Activated naive CD8-positive, alpha-beta T cell treated with anti-CD3 and anti-CD28 coated beads for 36 hours (primary cell): ENCODE results near the gene EIF4G3. TPM values are rescaled to one million over a fixed set of nuclear protein-coding genes. Genes with fewer than 3 reads are reported as not detected.
"Not testable (repeated sequence)": the region's sequence is repeated elsewhere in the genome, so short reads cannot be mapped to it uniquely, and the experiment has no call there.

Experiments used
- DNase-seq: peaks from one replicate; pipeline ENCODE4 v3.0.0; 2021
- H3K27ac Mint-ChIP-seq: one replicate; pipeline ENCODE4 v1.8.0; 2022; ENCODE audit warnings: mild to moderate bottlenecking, moderate library complexity, mixed read lengths
- H3K27me3 Mint-ChIP-seq: one replicate; pipeline ENCODE4 v1.8.0; 2022; ENCODE audit warnings: mild to moderate bottlenecking, mixed read lengths
- H3K36me3 Mint-ChIP-seq: one replicate; pipeline ENCODE4 v1.8.0; 2021; ENCODE audit warnings: mild to moderate bottlenecking, mixed read lengths
- H3K4me1 Mint-ChIP-seq: one replicate; pipeline ENCODE4 v1.8.0; 2021; ENCODE audit warnings: mixed read lengths
- H3K4me3 Mint-ChIP-seq: one replicate; pipeline ENCODE4 v1.8.0; 2022; ENCODE audit warnings: mild to moderate bottlenecking, moderate library complexity, mixed read lengths
- H3K9me3 Mint-ChIP-seq: one replicate; pipeline ENCODE4 v1.8.0; 2022; ENCODE audit warnings: mixed read lengths
- total RNA-seq, 2 experiments: library from RNA; stranded (reverse); gene quantifications; one replicate each; pipeline ENCODE4 v1.2.3, GENCODE V29; 2021

EIF4G3 gene, protein sequence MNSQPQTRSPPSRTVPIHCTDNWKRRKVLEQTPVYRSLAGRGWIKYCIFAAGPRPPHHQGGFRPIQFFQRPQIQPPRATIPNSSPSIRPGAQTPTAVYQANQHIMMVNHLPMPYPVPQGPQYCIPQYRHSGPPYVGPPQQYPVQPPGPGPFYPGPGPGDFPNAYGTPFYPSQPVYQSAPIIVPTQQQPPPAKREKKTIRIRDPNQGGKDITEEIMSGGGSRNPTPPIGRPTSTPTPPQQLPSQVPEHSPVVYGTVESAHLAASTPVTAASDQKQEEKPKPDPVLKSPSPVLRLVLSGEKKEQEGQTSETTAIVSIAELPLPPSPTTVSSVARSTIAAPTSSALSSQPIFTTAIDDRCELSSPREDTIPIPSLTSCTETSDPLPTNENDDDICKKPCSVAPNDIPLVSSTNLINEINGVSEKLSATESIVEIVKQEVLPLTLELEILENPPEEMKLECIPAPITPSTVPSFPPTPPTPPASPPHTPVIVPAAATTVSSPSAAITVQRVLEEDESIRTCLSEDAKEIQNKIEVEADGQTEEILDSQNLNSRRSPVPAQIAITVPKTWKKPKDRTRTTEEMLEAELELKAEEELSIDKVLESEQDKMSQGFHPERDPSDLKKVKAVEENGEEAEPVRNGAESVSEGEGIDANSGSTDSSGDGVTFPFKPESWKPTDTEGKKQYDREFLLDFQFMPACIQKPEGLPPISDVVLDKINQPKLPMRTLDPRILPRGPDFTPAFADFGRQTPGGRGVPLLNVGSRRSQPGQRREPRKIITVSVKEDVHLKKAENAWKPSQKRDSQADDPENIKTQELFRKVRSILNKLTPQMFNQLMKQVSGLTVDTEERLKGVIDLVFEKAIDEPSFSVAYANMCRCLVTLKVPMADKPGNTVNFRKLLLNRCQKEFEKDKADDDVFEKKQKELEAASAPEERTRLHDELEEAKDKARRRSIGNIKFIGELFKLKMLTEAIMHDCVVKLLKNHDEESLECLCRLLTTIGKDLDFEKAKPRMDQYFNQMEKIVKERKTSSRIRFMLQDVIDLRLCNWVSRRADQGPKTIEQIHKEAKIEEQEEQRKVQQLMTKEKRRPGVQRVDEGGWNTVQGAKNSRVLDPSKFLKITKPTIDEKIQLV (N-terminal part only)
- total RNA-seq = 10 to 100 TPM; 51.1 to 55.9 TPM

DNA sequence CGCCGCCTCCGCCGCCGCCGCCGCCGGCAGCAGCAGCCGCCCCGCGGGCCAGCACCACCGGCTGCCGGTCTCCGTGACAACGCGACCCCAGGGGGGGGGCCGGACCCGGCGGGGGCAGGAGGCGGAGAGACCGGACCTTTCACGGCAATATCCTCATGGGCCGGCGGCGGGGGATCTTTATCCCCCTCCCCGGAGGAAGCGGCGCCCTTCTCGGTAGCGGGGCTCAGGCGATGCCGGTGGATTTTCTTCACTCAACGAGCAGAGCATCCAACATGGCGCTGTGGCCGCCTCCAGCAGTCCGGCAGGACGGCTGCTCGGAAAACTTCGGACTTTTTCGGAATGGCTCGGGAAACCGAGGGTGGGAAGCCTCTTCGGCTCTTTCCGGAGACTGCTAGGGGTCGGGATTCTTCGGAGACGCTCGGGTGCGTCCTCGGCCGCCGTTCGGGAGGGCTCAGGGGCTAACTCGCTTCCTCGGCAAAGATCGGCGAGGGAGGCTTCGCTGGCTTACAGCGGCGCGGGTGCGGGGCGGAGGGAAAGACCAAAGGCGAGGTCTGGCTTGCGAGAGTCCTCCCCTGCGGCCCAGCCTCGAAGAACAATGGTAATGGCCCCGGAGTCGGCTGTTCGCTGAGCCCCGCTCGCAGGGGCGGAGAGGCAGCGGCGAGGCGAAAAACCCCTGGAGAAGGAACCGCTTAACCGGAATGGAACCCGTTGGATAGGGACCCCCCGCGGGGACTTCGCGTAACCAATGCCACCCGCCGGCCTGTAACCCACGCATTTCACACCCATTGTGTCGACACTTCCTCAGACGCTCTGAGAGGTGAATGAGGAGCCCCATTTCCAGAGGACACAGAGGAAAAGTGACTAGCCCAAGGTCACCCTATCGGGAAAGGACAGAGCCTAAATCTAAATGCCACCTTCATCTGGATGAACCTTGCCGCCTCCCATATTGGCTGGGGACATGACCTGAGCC is at the start of gene EIF4G3:
TSS of gene EIF4G3 (minus strand) at position 312 of the 970 bp plus-strand sequence. CDS start 174,155 bp downstream, outside the sequence.
- peak within 1 kb of the TSS; percentile 86 for H3K4me3 Mint-ChIP-seq

DNA sequence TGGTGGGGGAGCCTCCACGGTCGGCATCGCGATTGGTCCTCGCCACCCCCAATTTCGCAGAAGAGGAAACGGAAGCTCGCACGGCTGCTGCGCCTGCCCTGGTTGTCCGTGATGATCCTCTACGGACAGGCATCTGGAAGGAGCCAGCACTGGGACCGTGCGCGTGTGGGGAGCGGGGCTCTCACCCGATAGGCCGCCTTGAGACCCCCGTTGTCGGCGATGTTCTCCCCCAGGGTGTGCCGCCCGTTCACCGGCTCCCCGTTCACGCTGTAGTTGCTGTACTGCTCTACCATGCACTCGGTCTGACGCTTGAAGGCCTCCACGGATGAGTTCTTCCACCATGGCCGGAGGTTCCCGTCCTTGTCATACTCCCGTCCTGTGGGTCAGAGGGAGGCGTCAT is 48.4 kb upstream of the EIF4G3 start:
- H3K27ac Mint-ChIP-seq = no peak overlapping the region
- peaks cover 8% of the 10 kb centered on the region for H3K36me3 Mint-ChIP-seq
- DNase-seq = no peak
- no peaks in the 10 kb centered on the region for H3K9me3 Mint-ChIP-seq
- no peaks in the 10 kb centered on the region for H3K27me3 Mint-ChIP-seq
- no peak overlapping the region for H3K4me3 Mint-ChIP-seq
- no peaks in the 10 kb centered on the region for H3K4me1 Mint-ChIP-seq

More for the DNA sequence above, at the start of gene EIF4G3:
- H3K9me3 Mint-ChIP-seq = no peaks in the 10 kb centered on the region
- no peaks in the 10 kb centered on the region for H3K27me3 Mint-ChIP-seq
- peaks cover 22% of the 10 kb centered on the region for H3K36me3 Mint-ChIP-seq
- peak; percentile 99 for DNase-seq
- peaks cover 25% of the 10 kb centered on the region for H3K4me1 Mint-ChIP-seq
- H3K27ac Mint-ChIP-seq = peak within 1 kb of the TSS; percentile 91

DNA sequence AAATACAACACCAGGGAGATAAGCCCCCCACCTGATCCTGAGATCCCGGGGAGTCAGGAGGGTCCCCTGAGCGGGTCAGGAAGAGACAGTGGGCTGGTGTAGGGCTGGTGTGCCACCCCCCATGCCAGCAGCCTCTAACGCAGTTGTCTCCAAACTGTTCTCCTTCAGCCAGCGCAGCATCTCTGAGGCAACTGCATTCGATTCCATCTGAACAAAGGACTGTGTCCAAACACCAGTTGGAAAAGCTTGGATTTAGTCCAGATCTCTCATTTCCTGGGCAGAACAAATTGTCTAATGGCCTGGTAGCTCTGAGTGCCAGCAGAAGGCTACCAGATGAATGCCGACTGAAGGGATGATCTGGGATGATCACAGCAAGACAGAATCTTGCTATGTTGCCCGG is 44.1 kb upstream of the EIF4G3 start:
- no peaks in the 10 kb centered on the region for H3K4me1 Mint-ChIP-seq
- H3K27ac Mint-ChIP-seq = no peak overlapping the region
- peaks cover 4% of the 10 kb centered on the region for H3K36me3 Mint-ChIP-seq
- no peaks in the 10 kb centered on the region for H3K27me3 Mint-ChIP-seq
- no peaks in the 10 kb centered on the region for H3K9me3 Mint-ChIP-seq
- no peak overlapping the region for H3K4me3 Mint-ChIP-seq
- DNase-seq = no peak

DNA sequence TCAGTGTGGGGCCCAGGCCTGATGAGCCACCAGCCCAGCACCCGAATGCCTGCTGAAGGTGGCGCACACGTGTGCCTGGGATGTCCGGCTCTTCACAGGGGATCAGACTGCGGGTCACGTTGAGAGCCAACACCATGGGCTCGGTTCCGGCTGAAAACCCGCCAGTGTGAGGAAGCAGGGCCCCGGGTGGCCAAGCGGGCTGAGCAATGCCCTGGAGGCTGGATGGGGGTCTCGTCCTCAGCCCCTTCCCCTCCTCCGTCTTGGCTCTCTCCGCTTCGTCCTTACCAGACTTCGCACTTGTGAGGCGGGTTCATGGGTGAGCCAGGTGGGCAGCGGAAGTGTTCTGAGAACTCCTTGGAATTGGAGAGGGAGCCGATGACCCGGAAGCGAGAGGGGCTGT is 43.0 kb upstream of the EIF4G3 start:
- no peak for DNase-seq

DNA sequence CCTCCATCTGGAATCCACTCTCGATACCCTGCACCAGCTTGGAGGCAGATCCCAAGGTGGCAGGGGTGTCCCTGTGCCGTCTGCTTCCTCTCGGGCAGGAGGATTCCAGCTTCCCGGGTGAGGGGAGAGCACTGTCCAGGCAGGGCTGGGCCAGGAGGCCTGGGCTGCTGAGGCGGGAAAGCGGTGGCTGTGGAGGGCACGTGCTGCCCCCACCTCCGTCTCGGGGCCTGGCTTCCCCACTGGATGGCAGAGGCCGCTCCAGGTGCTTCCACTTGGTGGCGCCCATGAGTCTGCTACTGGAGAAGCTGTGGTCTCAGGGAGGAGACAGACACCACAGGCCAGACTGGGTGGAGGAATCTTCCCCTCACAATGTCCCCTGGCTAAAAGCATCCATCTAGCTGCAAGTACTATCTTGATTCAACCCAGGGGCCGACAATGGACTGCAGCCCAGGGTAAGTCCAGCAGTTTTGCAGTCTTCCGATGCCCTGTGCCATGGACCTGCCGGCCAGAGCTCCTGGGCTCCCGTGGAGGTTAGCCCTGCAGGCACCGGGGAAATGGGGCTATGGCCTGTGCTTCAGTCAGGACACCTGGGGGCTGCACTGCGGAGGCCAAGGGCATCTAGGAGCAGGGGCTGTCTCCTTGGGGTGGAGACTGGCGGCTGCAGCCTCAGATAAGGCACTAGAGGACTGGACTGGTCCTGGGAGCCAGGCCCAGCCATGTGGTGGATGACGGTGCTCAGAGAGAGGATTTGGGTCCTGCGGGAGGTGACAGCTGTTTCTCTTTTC is 41.3 kb upstream of the EIF4G3 start:
- no peaks in the 10 kb centered on the region for H3K4me1 Mint-ChIP-seq
- no peak overlapping the region for H3K27ac Mint-ChIP-seq
- H3K4me3 Mint-ChIP-seq = no peak overlapping the region
- DNase-seq = peak; percentile 53
- no peaks in the 10 kb centered on the region for H3K27me3 Mint-ChIP-seq
- H3K9me3 Mint-ChIP-seq = no peaks in the 10 kb centered on the region
- H3K36me3 Mint-ChIP-seq = no peaks in the 10 kb centered on the region

More for the DNA sequence above, 43.0 kb upstream of the EIF4G3 start:
- Mint-ChIP-seq H3K4me3 (no peak overlapping the region), H3K36me3 (peaks cover 2% of the 10 kb centered on the region), H3K27me3 (no peaks in the 10 kb centered on the region), H3K27ac (no peak overlapping the region), H3K9me3 (no peaks in the 10 kb centered on the region), H3K4me1 (no peaks in the 10 kb centered on the region)

DNA sequence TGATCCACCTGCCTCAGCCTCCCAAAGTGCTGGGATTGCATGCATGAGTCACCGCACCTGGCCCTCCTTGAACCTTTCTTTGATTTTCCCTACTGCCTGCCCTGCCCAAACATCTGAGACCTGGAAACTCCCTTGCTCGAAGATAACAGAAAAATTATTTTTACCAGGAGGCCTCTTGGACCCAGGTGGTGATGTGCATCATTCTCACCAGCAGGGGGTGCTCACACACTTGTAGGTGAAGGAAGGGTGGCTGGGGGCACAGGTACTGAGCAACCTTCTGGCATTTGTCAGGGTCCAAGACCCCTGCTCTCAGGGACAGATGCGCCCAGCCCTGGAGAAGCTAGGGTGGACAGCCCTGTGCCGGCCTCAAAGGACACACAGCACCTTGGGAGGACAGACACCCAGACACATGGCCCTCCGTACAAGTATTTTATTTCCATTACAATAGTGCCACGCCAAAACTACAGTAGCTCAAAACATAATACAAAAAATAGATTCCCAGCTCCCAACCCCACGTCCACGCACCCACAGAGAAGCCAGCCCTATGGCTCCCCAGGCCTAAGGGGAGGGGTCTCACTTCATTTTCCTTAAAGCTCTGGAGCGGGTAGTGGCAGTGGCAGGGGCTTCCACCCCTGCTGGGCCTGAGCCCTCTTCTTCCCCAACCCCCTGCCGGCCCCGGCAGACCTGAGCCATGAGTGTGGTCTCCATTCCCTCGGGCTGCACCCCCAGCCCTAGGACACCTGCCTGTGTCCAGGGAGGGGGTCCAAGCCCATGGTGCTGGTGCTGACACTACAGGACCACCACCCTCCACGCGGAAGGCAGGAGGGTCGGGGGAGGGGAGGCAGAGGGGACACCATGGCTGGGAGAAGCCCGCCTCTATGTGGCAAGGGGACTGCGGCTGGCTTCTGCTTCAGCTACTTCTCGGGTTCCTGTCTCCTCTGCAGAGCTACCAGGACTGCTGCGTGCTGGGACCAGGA is 40.4 kb upstream of the EIF4G3 start:
- Mint-ChIP-seq H3K27me3 (no peaks in the 10 kb centered on the region), H3K27ac (no peak overlapping the region), H3K9me3 (no peaks in the 10 kb centered on the region), H3K4me1 (no peaks in the 10 kb centered on the region), H3K4me3 (no peak overlapping the region), H3K36me3 (no peaks in the 10 kb centered on the region)
- peak; percentile 66 for DNase-seq

DNA sequence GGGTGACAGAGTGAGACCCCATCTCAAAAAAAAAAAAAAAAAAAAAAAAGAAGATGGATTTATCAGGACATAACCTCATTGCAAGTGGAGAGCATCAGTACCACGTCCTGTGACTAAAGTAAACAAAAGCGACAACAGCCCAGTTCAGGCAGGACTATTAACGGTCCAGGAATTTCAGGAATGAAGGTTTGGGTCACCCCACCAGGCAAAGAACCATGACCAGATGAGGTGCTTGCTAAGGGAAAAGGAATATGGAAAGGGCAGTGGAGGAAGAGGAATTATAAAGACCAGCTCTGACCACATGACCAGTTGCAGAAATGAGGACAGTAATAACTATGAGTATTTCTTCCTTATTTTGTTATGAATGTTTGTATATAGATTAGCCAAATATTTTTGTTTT is 35.4 kb upstream of the EIF4G3 start:
- no peak overlapping the region for H3K27ac Mint-ChIP-seq
- no peaks in the 10 kb centered on the region for H3K27me3 Mint-ChIP-seq
- H3K4me1 Mint-ChIP-seq = no peaks in the 10 kb centered on the region
- no peak overlapping the region for H3K4me3 Mint-ChIP-seq
- H3K36me3 Mint-ChIP-seq = no peaks in the 10 kb centered on the region
- DNase-seq = no peak
- no peaks in the 10 kb centered on the region for H3K9me3 Mint-ChIP-seq

DNA sequence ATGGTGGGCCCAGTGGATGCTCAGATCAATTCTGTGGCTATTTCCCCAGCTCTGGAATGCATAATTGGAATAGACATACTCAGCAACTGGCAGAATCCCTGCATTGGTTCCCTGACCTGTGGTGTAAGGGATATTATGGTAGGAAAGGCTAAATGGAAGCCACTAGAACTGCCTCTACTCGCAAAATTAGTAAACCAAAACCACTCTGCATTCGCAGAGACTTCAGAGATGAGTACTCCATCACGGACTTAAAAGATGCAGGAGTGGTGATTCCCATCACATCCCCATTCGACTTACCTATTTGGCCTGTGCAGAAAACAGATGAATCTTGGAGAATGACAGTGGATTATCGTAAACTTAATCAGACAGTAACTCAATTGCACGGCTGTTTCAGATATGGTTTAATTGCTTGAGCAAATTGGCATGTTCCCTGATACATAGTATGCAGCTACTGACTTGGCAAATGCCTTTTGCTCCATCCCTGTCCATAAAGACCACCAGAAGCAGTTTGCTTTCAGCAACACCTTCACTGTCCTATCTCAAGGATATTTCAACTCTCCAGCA is 31.5 kb upstream of the EIF4G3 start:
- H3K4me3 Mint-ChIP-seq, H3K36me3 Mint-ChIP-seq, H3K27me3 Mint-ChIP-seq, H3K4me1 Mint-ChIP-seq, H3K9me3 Mint-ChIP-seq, DNase-seq, H3K27ac Mint-ChIP-seq: not testable (repeated sequence)

DNA sequence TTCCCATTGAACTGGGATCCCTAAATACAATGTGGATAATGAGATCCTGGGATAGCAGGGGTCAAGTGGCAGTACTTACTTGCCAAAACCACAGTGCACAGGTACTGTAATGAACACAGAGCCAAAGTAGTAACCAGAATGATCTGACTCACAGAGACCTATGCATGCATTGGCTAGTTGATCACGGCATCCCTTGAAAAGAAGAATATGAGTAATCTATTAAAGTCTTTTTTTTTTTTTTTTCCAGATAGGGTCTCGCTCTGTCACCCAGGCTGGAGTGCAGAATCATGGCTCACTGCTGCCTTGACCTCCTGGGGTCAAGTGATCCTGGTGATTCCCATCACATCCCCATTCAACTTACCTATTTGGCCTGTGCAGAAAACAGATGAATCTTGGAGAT is 29.4 kb upstream of the EIF4G3 start:
- Mint-ChIP-seq H3K27me3 (no peaks in the 10 kb centered on the region), H3K9me3 (no peaks in the 10 kb centered on the region), H3K4me3 (no peak overlapping the region), H3K27ac (no peak overlapping the region), H3K4me1 (no peaks in the 10 kb centered on the region), H3K36me3 (no peaks in the 10 kb centered on the region)
- DNase-seq = no peak

DNA sequence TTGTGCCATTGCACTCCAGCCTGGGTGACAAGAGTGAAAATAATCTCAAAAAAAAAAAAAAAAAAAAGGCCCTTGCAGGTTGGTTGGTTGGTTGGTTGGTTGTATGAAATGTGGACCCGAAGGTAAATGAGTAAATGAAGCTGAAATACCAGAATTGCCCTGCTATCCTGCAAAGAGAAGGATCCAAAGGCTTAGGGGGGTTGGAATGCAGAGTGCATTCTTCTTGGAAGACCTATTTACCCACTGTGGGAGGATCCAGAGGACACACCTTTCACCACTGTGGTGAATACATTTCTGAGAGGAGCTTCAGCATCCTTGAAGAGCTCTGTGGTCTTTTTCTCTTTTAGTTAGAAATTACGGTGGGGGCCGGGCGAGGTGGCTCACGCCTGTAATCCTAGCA is 28.7 kb upstream of the EIF4G3 start:
- Mint-ChIP-seq H3K27me3 (no peaks in the 10 kb centered on the region), H3K4me1 (no peaks in the 10 kb centered on the region), H3K9me3 (no peaks in the 10 kb centered on the region), H3K36me3 (no peaks in the 10 kb centered on the region), H3K27ac (no peak overlapping the region), H3K4me3 (no peak overlapping the region)
- no peak for DNase-seq

DNA sequence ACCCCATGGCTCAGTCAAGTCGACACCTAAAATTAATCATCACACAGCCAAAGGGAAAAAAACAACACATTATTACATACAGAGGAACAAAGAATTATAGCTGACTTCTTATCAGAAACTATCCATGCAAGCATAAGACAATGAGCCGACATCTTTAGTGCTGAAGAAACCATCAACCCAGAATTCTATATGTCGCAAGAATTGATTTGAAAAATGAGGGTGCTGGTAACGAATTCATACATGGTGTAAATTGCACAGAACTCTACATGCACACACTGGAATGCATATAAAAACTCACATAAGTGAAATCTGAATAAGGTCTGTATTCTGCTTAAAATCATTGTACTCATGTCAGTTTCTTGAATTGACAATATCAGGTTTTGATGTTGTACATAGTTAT is 25.0 kb upstream of the EIF4G3 start:
- H3K4me3 Mint-ChIP-seq = no peak overlapping the region
- DNase-seq = no peak
- peaks cover under 1% of the 10 kb centered on the region for H3K27me3 Mint-ChIP-seq
- H3K36me3 Mint-ChIP-seq = no peaks in the 10 kb centered on the region
- no peaks in the 10 kb centered on the region for H3K9me3 Mint-ChIP-seq
- H3K4me1 Mint-ChIP-seq = no peaks in the 10 kb centered on the region
- H3K27ac Mint-ChIP-seq = no peak overlapping the region

DNA sequence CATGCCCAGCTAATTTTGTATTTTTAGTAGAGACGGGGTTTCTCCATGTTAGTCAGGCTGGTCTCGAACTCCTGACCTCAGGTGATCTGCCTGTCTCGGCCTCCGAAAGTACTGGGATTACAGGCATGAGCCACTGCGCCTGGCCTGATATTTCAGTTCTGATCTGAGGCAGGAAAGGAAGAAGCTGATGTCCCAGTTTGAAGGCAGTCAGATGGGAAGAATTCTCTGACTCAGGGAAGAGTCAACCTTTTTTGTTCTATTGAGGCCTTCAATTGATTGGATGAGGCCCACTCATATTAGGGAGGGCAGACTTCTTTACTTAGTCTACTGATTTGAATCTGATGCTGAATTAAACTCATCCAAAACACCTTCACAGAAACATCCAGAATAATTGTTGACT is 24.5 kb upstream of the EIF4G3 start:
- H3K36me3 Mint-ChIP-seq, H3K27ac Mint-ChIP-seq, H3K9me3 Mint-ChIP-seq, H3K27me3 Mint-ChIP-seq, DNase-seq, H3K4me1 Mint-ChIP-seq, H3K4me3 Mint-ChIP-seq: not testable (repeated sequence)
